K562 (cell line): ENCODE measurements around the gene TRIO. TPM values are rescaled to one million over a fixed set of nuclear protein-coding genes. Genes with fewer than 3 reads are reported as not detected.

Experiments
- ARID4B ChIP-seq: sonication (generic); formaldehyde crosslinking; IDR thresholded peaks from 2 replicates; pipeline ENCODE4 v1.8.0; 2022; ENCODE audit warnings: mild to moderate bottlenecking, missing genetic modification reagents
- ARNT ChIP-seq, 2 experiments: fragments of 450-650 bp; IDR thresholded peaks; 2 replicates each; pipeline ENCODE4 v1.6.1; 2016; ENCODE audit warnings: mild to moderate bottlenecking in 1 of 2
- HES1 ChIP-seq: fragments of 450-650 bp; IDR thresholded peaks from 2 replicates; pipeline ENCODE4 v1.6.1; 2016; ENCODE audit warnings: low read depth, mild to moderate bottlenecking, moderate library complexity
- PHF8 ChIP-seq: fragments of 200-600 bp; sonication (generic); IDR thresholded peaks from 2 replicates; pipeline ENCODE4 v1.6.1; 2012; ENCODE audit warnings: mixed run types, mild to moderate bottlenecking, inconsistent platforms, low read length, moderate library complexity, borderline replicate concordance
- RCOR1 ChIP-seq, 2 experiments: IDR thresholded peaks; 2 replicates each; pipeline ENCODE4 v1.6.1; 2012; ENCODE audit warnings: low read depth in 2 of 2, low read length in 2 of 2, borderline replicate concordance in 1 of 2, improper control_type of control experiment in 1 of 2
- ZFP30 ChIP-seq: fragments of 250-450 bp; sonication (Bioruptor Pico); IDR thresholded peaks from 2 replicates; pipeline ENCODE4 v1.8.0; 2022; ENCODE audit warnings: moderate library complexity, mild to moderate bottlenecking, inconsistent platforms, borderline replicate concordance
- ZNF121 ChIP-seq: sonication (generic); formaldehyde crosslinking; conservative IDR thresholded peaks from 2 replicates; pipeline ENCODE4 v1.8.0; 2022; ENCODE audit warnings: missing genetic modification reagents
- ZNF57 ChIP-seq: fragments of 450-650 bp; formaldehyde crosslinking; IDR thresholded peaks from 2 replicates; pipeline ENCODE4 v1.4.0; 2020; ENCODE audit warnings: mild to moderate bottlenecking, moderate library complexity
- polyA plus RNA-seq, 8 experiments: library from polyadenylated mRNA; depleted of rRNA in 4 of 8; stranded (reverse) in 5 of 8; unstranded in 3 of 8; fragments of >200 nt; fragmentation: Nextera tagmentation in 2 of 8; fragmentation: Illumina TruSeq in 1 of 8; extraction: Ambion mirVana in 2 of 8; extraction: Trizol in 1 of 8; gene quantifications; 2 replicates each; pipeline versions ENCODE4 v1.2.1 to v1.2.3, GENCODE V29; 2011 to 2014; ENCODE audit warnings: inconsistent platforms in 1 of 8, missing spikeins in 1 of 8
- total RNA-seq, 7 experiments: library from RNA; depleted of rRNA in 6 of 7; stranded (reverse); fragments of >200 nt in 6 of 7; fragmentation: Illumina TruSeq in 2 of 7; extraction: Trizol in 2 of 7; gene quantifications; 2 replicates each; pipeline versions ENCODE4 v1.2.1 to v1.2.3, GENCODE V29; 2011 to 2021; ENCODE audit warnings: low replicate concordance in 1 of 7

TRIO gene
- total and polyA plus RNA-seq, 9 of the 15 experiments (the other 6 are each of a cell fraction or from before 2014, with no cell fraction given), result 0.24 to 5.0 (median 1.1) TPM

GRCh38 chr5:14235872-14236271 is 92.7 kb downstream of the TRIO start (continued):
- no peak for TF ChIP-seq ARID4B
- no peak for TF ChIP-seq ZNF57 (CRISPR knock-in tag)
- TF ChIP-seq ARNT (IDR thresholded peaks at IDR 0.05), result no peak
- no peak for TF ChIP-seq RCOR1 (IDR thresholded peaks at IDR 0.05; ENCODE audit: borderline replicate concordance in 1 of 2, low read depth in 2 of 2, low read length in 2 of 2)
- no peak for TF ChIP-seq PHF8
- no peak for TF ChIP-seq ZNF121 (CRISPR knock-in tag)
- TF ChIP-seq ZFP30 (CRISPR knock-in tag), result no peak
- TF ChIP-seq HES1, result no peak
- TF ChIP-seq, all 486 proteins: peak for 0
